Right cardiac atrium (tissue), 5 donors: ENCODE data around the gene UBA1. TPM values are rescaled to one million over a fixed set of nuclear protein-coding genes. Genes with fewer than 3 reads are reported as not detected.

Experiments used
- ATAC-seq, 2 donors: fragments of 200-7000 bp; cut with Tn5 transposase; one replicate each; pipeline versions ENCODE4 v1.8.0 to v1.9.1; 2020; ENCODE audit warnings: moderate library complexity in 2 of 2, mild to moderate bottlenecking in 1 of 2
- DNase-seq, 3 donors: peaks; one replicate each; pipeline ENCODE4 v3.0.0-alpha.2; 2020
- H3K27ac ChIP-seq: one replicate; pipeline ENCODE4 v1.5.1; 2013; ENCODE audit warnings: mild to moderate bottlenecking, low read length, control low read depth, moderate library complexity
- H3K27me3 ChIP-seq: one replicate; pipeline ENCODE4 v1.6.1; 2013; ENCODE audit not compliant: control insufficient read depth, insufficient read depth
- H3K4me1 ChIP-seq: one replicate; pipeline ENCODE4 v1.6.1; 2013; ENCODE audit warnings: low read length; ENCODE audit not compliant: control insufficient read depth, insufficient read depth
- H3K4me3 ChIP-seq: one replicate; pipeline ENCODE4 v1.5.1; 2013; ENCODE audit warnings: low read length, control low read depth
- H3K9me3 ChIP-seq: one replicate; pipeline ENCODE4 v1.6.1; 2013; ENCODE audit warnings: low read length; ENCODE audit not compliant: control insufficient read depth
- WGBS: extraction: QIAGEN DNeasy Blood & Tissue Kit; methylation state at CpG from one replicate; pipeline ENCODE4 v1.1.7; 2013; 5-methylcytosine and 5-hydroxymethylcytosine counted together
- intact Hi-C, 4 donors: fragments of 100-400 bp; cut with DNase I; formaldehyde crosslinking; loops; one replicate each; pipeline versions ENCODE4 v1.11.0 to v1.14.0; 2022 to 2023
- long read RNA-seq, 4 donors: library from polyadenylated mRNA; unstranded; transcript quantifications; one replicate each; pipeline ENCODE4 v2.0.0, GENCODE V29; 2020 to 2021
- polyA plus RNA-seq: library from polyadenylated mRNA; stranded (reverse); fragments of 200-250 nt; gene quantifications from one replicate; pipeline ENCODE4 v1.2.3, GENCODE V29; 2013
- total RNA-seq, 4 donors: library from RNA; stranded (reverse); fragmentation: NEBNext Ultra II Directional; extraction: Animal tissue kit (Norgen Biotek cat#: 25700); gene quantifications; one replicate each; pipeline ENCODE4 v1.2.1, GENCODE V29; 2021
- donor health status: healthy with polysubstance abuse.
- donor health status: DM: no; HTN: yes; CAD: no.
- donor health status: DM: no; HTN: no; CAD: no.
- donor health status: DM: no; HTN: yes; CAD: no; lungs with severe emphysema.
- donor health status: DM: yes; HTN: yes; CAD: no.

Gene UBA1
- total RNA-seq, result 100 to 1,000 TPM; 109 to 130 (median 114) TPM
- 79.5 TPM for polyA plus RNA-seq
- long read RNA-seq, donor 1, transcript UBA1-203 (26 exons, 3,466 nt), result minor isoform, 8 of 186 reads
- long read RNA-seq, donor 1, transcript UBA1-201 (26 exons, 3,559 nt), result major isoform, 41 of 186 reads
- long read RNA-seq, donor 1, partial matches to known transcripts, result 88 of 186 reads
- long read RNA-seq, donor 1, other reads (novel, unspliced or antisense), result 49 of 186 reads
- long read RNA-seq, donor 2, transcript UBA1-201 (26 exons, 3,559 nt), result major isoform, 86 of 162 reads
- long read RNA-seq, donor 2, transcript UBA1-203 (26 exons, 3,466 nt), result minor isoform, 8 of 162 reads
- long read RNA-seq, donor 2, partial matches to known transcripts, result 43 of 162 reads
- long read RNA-seq, donor 2, other reads (novel, unspliced or antisense), result 24 of 162 reads
- long read RNA-seq, donor 3, transcript UBA1-203 (26 exons, 3,466 nt), result minor isoform, 30 of 353 reads
- long read RNA-seq, donor 3, transcript UBA1-201 (26 exons, 3,559 nt), result major isoform, 126 of 353 reads
- long read RNA-seq, donor 3, partial matches to known transcripts, result 136 of 353 reads
- long read RNA-seq, donor 3, other reads (novel, unspliced or antisense), result 60 of 353 reads
- long read RNA-seq, donor 4, transcript UBA1-201 (26 exons, 3,559 nt), result major isoform, 71 of 156 reads
- long read RNA-seq, donor 4, partial matches to known transcripts, result 42 of 156 reads
- long read RNA-seq, donor 4, other reads (novel, unspliced or antisense), result 40 of 156 reads

- DNase-seq, result peak; percentile 96 to 98 (median 97)
- Histone ChIP-seq H3K4me1 (peaks cover 11% of the 10 kb centered on the region), H3K27me3 (no peaks in the 10 kb centered on the region), H3K27ac (peak within 1 kb of the TSS; percentile 100), H3K4me3 (peak within 1 kb of the TSS; percentile 82), H3K9me3 (no peaks in the 10 kb centered on the region)
- peak; percentile 93 to 94 for ATAC-seq
- WGBS, result under 1% methylated on average over 50 of the region's 50 CpGs
- intact Hi-C loops, result loop anchor here in 3 of 4 donors (5.0 kb wide), 2 partner anchors 189 to 329 kb away; no protein-coding TSS in a partner anchor
Observed at GRCh38 chrX:47193475-47194193, at the start of gene UBA1. Gene UBA1 (plus strand): TSS chrX:47193829. CDS start chrX:47198803, 4,974 bp downstream.

- Histone ChIP-seq H3K9me3 (no peaks in the 10 kb centered on the region), H3K27me3 (no peaks in the 10 kb centered on the region), H3K27ac (peak overlapping the region; percentile 96), H3K4me1 (peaks cover 9% of the 10 kb centered on the region), H3K4me3 (peak overlapping the region; percentile 66)
- intact Hi-C loops, result no loop called here
- ATAC-seq (peak; percentile 12 to 14), DNase-seq (peak; percentile 37 to 72 (median 65))
- WGBS, result 4% methylated on average over 41 of the region's 46 CpGs
Observed at GRCh38 chrX:47143894-47144625, 49.6 kb upstream of the UBA1 start.

DNA sequence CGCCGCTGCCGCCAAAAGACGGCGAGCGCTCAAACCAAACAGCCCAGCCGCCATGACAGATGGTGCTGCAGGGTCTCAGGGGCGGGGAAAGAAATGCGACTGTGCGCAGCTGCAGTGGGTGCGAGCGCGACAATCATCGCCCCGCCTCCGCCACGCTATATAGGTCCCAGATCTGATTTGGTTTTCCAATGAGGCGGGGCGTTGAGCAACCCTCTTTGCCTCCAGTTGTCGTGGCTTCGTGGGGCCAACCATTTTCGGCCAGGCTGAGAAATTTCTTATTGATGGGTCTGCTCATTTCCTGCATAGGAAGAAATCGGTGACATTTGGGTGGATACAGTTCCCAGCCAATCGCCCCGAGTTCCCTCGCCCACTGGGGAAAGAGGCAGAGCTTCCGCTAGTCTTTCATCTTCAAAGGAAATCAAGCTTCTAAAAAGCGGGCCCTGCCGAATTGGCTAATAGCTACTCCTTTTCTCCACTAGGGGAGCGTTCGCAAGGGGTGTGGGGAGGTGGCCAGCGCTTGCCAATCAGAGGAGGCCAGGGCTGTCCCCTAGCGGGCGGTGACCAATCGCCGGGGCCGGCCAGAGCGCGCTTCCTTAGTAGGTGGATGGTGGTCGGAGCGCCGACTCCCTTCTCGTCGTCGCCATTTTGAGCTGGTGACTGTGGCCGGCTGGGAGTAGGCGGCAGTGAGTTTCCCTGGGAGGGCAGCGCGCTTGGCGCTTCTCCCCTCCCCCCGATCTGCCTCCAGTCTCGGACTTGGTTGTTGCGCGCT, 48.8 kb upstream of the UBA1 start, which contains the start of the genes NDUFB11 and RBM10:
Gene NDUFB11, minus strand, starts transcription at position 77 of the 769 bp plus-strand sequence. Its CDS starts 23 bp downstream, at position 54.
Gene RBM10, plus strand, starts transcription at position 596 of the 769 bp plus-strand sequence. CDS start 2,261 bp downstream, outside the sequence.
- Histone ChIP-seq H3K4me1 (peaks cover 9% of the 10 kb centered on the region), H3K9me3 (no peaks in the 10 kb centered on the region), H3K4me3 (peak within 1 kb of the TSS; percentile 88), H3K27ac (peak within 1 kb of the TSS; percentile 99), H3K27me3 (no peaks in the 10 kb centered on the region)
- intact Hi-C loops, result no loop called here
- peak; percentile 97 to 98 for ATAC-seq
- WGBS, result under 1% methylated on average over 54 of the region's 54 CpGs
- peak; percentile 94 to 97 (median 97) for DNase-seq

GRCh38 chrX:47145395-47146120, 48.1 kb upstream of the UBA1 start:
- WGBS, result under 1% methylated on average over 39 of the region's 39 CpGs
- ATAC-seq (peak; percentile 40 to 56), DNase-seq (peak in 1 of 3 donors; percentile 44)
- intact Hi-C loops, result no loop called here
- Histone ChIP-seq H3K27me3 (no peaks in the 10 kb centered on the region), H3K4me1 (peaks cover 9% of the 10 kb centered on the region), H3K9me3 (no peaks in the 10 kb centered on the region), H3K27ac (peak overlapping the region; percentile 99), H3K4me3 (peak overlapping the region; percentile 88)

GRCh38 chrX:47146121-47146935, 47.3 kb upstream of the UBA1 start:
- no peak for ATAC-seq
- WGBS, result 8% methylated on average over 10 of the region's 10 CpGs

GRCh38 chrX:47146936-47147859, 46.4 kb upstream of the UBA1 start:
- Histone ChIP-seq H3K4me3 (peak overlapping the region; percentile 88), H3K9me3 (no peaks in the 10 kb centered on the region), H3K27me3 (no peaks in the 10 kb centered on the region), H3K27ac (peak overlapping the region; percentile 52), H3K4me1 (peaks cover 9% of the 10 kb centered on the region)
- WGBS, result 57% methylated on average over 12 of the region's 12 CpGs
- intact Hi-C loops, result no loop called here
- DNase-seq (no peak), ATAC-seq (no peak)

More at GRCh38 chrX:47146121-47146935, 47.3 kb upstream of the UBA1 start:
- Histone ChIP-seq H3K4me1 (peaks cover 9% of the 10 kb centered on the region), H3K27me3 (no peaks in the 10 kb centered on the region), H3K27ac (peak overlapping the region; percentile 99), H3K9me3 (no peaks in the 10 kb centered on the region), H3K4me3 (peak overlapping the region; percentile 88)
- intact Hi-C loops, result no loop called here
- peak in 1 of 3 donors; percentile 67 for DNase-seq

- H3K4me3 ChIP-seq, result no peak overlapping the region
- DNase-seq (no peak), ATAC-seq (no peak)
- H3K27ac ChIP-seq, result no peak overlapping the region
- H3K9me3 ChIP-seq, result no peaks in the 10 kb centered on the region
- no peaks in the 10 kb centered on the region for H3K27me3 ChIP-seq
- WGBS, result 49% methylated on average over 2 of the region's 2 CpGs
- intact Hi-C loops, result no loop called here
- peaks cover 9% of the 10 kb centered on the region for H3K4me1 ChIP-seq
Observed at GRCh38 chrX:47148946-47149345, 44.7 kb upstream of the UBA1 start.

DNA sequence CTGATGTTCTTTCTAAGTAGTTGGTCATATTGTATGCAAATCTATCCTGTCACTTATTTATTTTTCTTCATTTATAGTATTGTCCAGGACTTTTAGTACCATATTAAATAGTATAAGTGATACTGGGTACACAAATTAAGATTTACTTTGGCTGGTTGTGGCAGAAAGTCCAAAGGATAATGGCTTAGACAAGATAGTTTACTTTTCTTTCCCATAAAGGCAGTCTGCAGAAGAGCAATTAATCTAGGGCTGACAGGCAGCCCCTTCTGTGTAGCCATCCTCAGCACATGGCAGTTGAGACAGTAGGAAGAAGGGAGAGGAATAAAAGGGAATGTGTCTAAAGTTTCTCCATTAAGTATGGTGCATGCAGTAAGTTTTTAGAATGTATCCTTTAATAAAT, 42.2 kb upstream of the UBA1 start:
- H3K4me1 ChIP-seq, result peaks cover 5% of the 10 kb centered on the region
- no peak overlapping the region for H3K27ac ChIP-seq
- intact Hi-C loops, result no loop called here
- no peaks in the 10 kb centered on the region for H3K9me3 ChIP-seq
- ATAC-seq (no peak), DNase-seq (no peak)
- no peaks in the 10 kb centered on the region for H3K27me3 ChIP-seq
- H3K4me3 ChIP-seq, result no peak overlapping the region
